Liver (tissue), 3 donors: Measurements from ENCODE around the gene APPL2.

Experiments
- ATF3 ChIP-seq: IDR thresholded peaks from 2 replicates; pipeline ENCODE4 v1.6.1; 2016; ENCODE audit warnings: antibody characterized with exemption
- EGR1 ChIP-seq, 2 donors: IDR thresholded peaks; 2 replicates each; pipeline ENCODE4 v1.6.1; 2016 to 2018; ENCODE audit warnings: antibody characterized with exemption in 2 of 2, low read depth in 2 of 2
- JUND ChIP-seq, 2 donors: IDR thresholded peaks; 2 replicates each; pipeline ENCODE4 v1.6.1; 2016; ENCODE audit warnings: antibody characterized with exemption in 2 of 2
- MAX ChIP-seq: IDR thresholded peaks from 2 replicates; pipeline ENCODE4 v1.6.1; 2016; ENCODE audit warnings: antibody characterized with exemption
- NR2F2 ChIP-seq: IDR thresholded peaks from 2 replicates; pipeline ENCODE4 v1.6.1; 2016; ENCODE audit warnings: antibody characterized with exemption
- RAD21 ChIP-seq, 2 donors: IDR thresholded peaks; 2 replicates each; pipeline ENCODE4 v1.6.1; 2016; ENCODE audit warnings: antibody characterized with exemption in 2 of 2, mild to moderate bottlenecking in 2 of 2
- REST ChIP-seq: IDR thresholded peaks from 2 replicates; pipeline ENCODE4 v1.6.1; 2016; ENCODE audit warnings: antibody characterized with exemption, mild to moderate bottlenecking
- TAF1 ChIP-seq: conservative IDR thresholded peaks from 2 replicates; pipeline ENCODE4 v1.6.1; 2016; ENCODE audit warnings: antibody characterized with exemption, mild to moderate bottlenecking
- YY1 ChIP-seq: IDR thresholded peaks from 2 replicates; pipeline ENCODE4 v1.6.1; 2016; ENCODE audit warnings: antibody characterized with exemption, mild to moderate bottlenecking
- TF ChIP-seq, protein P1 (sequence below): fragments of 150-350 bp; IDR thresholded peaks from 2 replicates; pipeline ENCODE4 v1.5.1; 2017; ENCODE audit warnings: improper control_type of control experiment, low read depth, low read length; ENCODE audit not compliant: missing input control
- donor health status: healthy.
- donor health status: healthy.

GRCh38 chr12:105228494-105228893 lies 7.5 kb downstream of the APPL2 start:
- TF ChIP-seq JUND (IDR thresholded peaks at IDR 0.05): no peak
- TF ChIP-seq, protein P1, sequence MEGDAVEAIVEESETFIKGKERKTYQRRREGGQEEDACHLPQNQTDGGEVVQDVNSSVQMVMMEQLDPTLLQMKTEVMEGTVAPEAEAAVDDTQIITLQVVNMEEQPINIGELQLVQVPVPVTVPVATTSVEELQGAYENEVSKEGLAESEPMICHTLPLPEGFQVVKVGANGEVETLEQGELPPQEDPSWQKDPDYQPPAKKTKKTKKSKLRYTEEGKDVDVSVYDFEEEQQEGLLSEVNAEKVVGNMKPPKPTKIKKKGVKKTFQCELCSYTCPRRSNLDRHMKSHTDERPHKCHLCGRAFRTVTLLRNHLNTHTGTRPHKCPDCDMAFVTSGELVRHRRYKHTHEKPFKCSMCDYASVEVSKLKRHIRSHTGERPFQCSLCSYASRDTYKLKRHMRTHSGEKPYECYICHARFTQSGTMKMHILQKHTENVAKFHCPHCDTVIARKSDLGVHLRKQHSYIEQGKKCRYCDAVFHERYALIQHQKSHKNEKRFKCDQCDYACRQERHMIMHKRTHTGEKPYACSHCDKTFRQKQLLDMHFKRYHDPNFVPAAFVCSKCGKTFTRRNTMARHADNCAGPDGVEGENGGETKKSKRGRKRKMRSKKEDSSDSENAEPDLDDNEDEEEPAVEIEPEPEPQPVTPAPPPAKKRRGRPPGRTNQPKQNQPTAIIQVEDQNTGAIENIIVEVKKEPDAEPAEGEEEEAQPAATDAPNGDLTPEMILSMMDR: no peak
- no peak for TF ChIP-seq YY1
- TF ChIP-seq TAF1: no peak
- no peak for TF ChIP-seq ATF3
- TF ChIP-seq EGR1 (IDR thresholded peaks at IDR 0.05; ENCODE audit: low read depth in 2 of 2): no peak
- no peak for TF ChIP-seq MAX
- TF ChIP-seq RAD21 (IDR thresholded peaks at IDR 0.05): no peak
- no peak for TF ChIP-seq REST
- no peak for TF ChIP-seq NR2F2
